Measurements from ENCODE around the gene KSR2.

The KSR2 gene

DNA sequence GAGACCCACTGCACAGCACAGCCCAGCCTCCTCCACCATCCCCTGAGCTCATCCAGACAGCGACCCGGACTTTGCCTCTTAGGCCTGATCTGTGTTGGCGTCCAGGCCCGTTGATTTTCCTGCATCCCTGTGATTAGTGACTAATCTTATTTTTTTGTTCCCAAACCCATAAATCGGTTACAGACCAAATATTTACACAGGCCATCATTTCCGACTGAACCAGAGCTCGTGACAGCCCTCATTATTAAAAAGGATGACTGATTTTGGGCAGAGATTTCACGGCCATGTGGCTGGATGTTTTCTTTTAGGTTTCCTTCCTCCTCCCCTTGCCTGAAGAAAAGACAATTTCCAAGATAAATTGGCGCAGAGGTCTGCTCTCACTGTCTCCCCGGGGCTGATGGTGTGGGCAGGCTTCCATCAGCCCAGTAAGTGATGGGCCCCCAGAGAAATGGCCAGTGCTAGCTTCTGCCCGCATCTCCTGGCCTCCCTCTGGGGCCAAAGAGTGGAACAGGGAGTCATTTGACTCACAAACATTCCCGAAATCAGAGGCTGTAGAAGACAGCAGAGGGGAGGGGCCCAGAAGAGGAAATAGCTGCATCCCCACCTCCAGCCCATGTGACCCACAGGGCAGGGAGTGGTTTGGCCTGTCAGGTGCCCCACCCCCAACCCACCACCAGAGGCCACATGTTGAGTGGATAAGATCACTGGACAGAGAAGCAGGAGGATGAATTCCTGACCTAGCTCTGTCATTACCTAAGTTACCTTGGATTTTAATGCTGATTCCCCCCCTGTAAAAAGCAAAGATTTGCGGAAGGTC, 283.5 kb downstream of the KSR2 start:
- TF ChIP-seq, protein P1, sequence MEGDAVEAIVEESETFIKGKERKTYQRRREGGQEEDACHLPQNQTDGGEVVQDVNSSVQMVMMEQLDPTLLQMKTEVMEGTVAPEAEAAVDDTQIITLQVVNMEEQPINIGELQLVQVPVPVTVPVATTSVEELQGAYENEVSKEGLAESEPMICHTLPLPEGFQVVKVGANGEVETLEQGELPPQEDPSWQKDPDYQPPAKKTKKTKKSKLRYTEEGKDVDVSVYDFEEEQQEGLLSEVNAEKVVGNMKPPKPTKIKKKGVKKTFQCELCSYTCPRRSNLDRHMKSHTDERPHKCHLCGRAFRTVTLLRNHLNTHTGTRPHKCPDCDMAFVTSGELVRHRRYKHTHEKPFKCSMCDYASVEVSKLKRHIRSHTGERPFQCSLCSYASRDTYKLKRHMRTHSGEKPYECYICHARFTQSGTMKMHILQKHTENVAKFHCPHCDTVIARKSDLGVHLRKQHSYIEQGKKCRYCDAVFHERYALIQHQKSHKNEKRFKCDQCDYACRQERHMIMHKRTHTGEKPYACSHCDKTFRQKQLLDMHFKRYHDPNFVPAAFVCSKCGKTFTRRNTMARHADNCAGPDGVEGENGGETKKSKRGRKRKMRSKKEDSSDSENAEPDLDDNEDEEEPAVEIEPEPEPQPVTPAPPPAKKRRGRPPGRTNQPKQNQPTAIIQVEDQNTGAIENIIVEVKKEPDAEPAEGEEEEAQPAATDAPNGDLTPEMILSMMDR (IDR thresholded peaks at IDR 0.05), result no peak
- H3K27ac ChIP-seq, result no peak overlapping the region
- no peak for DNase-seq (ENCODE audit: low spot score)
- H3K4me3 ChIP-seq, result no peak overlapping the region

DNA sequence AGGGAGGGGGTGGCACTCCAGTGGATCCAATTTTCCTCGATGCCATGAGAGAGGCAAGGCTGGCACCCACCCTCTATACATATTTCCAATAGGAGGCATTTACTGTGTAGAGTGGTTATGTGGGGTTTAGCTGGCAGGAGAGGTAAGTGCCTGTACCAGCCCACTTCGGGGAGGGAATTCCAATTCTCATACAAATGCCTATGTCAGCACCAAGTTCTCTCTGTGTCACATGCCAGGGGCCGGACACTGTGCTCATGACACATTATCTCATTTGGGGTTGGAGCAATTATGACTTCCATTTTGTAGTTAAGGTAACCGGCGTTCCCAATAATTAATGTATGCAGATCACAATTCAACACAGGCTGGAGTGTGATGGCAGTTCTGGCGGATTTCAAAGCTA, 284.3 kb downstream of the KSR2 start:
- H3K4me3 ChIP-seq, result no peak overlapping the region

DNA sequence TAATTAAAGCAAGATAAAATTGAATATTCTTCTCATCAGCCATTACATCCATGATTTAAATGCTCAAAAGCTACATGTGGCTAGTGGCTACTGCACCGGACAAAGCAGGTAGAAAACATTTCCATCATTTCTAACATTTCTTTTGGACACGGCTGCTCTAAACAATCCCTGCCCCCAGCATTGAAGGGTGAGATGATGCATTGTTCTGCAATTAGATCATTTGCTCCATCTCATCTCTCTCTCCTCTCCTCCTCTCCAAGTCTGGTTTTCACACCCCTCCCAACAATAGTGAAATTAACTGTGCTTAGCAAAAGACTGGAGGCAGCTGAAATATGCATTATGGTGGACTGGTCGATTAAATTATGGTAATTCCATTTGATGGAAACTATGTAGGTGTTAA, 288.5 kb downstream of the KSR2 start:
- TF ChIP-seq, protein P1 (IDR thresholded peaks at IDR 0.05), result no peak
- DNase-seq (ENCODE audit: low spot score), result no peak
- Histone ChIP-seq H3K4me3 (no peak overlapping the region), H3K27ac (no peak overlapping the region)

More for the DNA sequence above, 284.3 kb downstream of the KSR2 start:
- H3K27ac ChIP-seq, result no peak overlapping the region
- DNase-seq (ENCODE audit: low spot score), result no peak
- TF ChIP-seq, protein P1 (IDR thresholded peaks at IDR 0.05), result no peak

DNA sequence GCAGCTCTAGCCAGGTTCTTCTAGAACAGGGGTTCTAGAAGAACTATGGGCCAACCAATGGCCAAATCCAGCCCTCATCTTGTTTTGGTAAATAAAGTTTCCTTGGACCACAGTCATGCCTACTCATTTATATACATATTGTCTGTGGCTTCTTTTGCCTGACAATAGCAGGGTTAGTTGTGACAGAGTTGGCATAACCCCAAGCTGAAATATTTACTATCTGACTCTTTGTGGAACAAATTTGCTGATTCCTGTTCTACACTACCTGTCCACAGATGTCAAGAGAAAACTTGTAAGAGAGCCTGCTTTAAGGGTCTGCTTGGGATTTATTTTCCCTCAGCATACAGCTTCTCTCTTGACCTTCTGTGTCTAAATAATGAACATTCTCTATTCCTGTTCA, 289.0 kb downstream of the KSR2 start:
- H3K4me3 ChIP-seq, result no peak overlapping the region
- no peak overlapping the region for H3K27ac ChIP-seq
- TF ChIP-seq, protein P1 (IDR thresholded peaks at IDR 0.05), result no peak
- DNase-seq (ENCODE audit: low spot score), result no peak

DNA sequence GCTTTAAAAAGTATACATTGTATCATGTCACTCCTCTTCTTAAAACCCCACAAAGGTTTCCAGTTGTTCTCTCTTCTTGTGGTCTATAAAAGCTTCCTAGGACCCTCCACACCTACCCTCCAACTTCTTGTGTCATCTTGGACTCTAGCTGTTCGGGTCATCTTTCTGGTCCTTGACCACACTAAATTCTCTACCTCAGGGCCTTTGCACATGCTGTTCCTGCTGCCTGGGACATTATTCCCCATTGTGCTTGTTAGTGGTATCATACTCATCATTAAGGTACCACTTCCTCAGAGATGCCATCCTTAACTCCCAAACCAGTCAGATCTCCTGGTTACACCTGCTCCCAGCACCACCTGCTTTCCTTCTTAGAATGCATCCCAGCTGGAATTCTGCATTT, 294.0 kb downstream of the KSR2 start:
- no peak for DNase-seq (ENCODE audit: low spot score)
- Histone ChIP-seq H3K4me3 (no peak overlapping the region), H3K27ac (no peak overlapping the region)
- TF ChIP-seq, protein P1 (IDR thresholded peaks at IDR 0.05), result no peak

DNA sequence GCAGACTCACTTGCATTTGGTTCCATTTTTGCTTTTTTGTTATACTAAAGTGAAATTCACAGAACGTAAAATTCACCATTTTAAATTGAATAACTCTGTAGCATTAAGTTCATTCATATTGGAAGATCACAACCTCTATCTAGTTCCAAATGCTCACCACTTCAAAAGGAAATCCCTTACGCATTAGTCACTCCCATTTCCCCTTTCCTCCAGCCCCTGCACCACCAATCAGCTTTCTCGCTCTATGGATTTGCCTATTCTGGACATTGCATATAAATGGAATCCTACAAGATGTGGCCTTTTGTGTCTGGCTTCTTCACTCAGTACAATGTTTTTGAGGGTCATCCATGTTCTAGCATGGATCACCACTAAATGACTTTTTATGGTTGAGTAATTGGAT, 294.5 kb downstream of the KSR2 start:
- TF ChIP-seq, protein P1 (IDR thresholded peaks at IDR 0.05), result no peak
- no peak overlapping the region for H3K4me3 ChIP-seq
- H3K27ac ChIP-seq, result no peak overlapping the region
- DNase-seq (ENCODE audit: low spot score), result no peak

DNA sequence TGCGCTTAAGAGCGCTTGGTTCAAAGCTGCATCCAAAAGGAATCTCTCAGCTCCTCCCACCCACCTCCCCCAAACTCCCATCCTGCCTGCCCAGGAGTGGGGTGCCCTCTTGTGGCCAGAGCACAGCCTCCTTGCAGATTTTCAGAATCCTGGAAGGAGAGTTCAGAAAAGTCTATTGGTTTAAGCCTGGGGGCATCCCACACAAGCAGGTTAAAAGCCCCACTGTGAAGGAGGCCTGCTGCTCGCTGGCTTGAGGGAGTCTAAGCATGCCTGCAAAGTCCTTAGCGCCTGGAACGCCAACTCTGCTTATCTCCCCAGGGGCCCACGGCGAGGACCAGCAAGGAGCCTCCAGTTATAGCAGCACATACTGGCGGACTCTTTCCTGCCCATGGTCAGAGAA, 297.1 kb downstream of the KSR2 start:
- DNase-seq (ENCODE audit: low spot score), result no peak

More for the DNA sequence above, 297.1 kb downstream of the KSR2 start:
- H3K4me3 ChIP-seq, result no peak overlapping the region
- TF ChIP-seq, protein P1 (IDR thresholded peaks at IDR 0.05), result no peak
- H3K27ac ChIP-seq, result no peak overlapping the region
